D721Med (cell line): ENCODE results near the gene LRP2.

Experiments
- DNase-seq: peaks from one replicate; pipeline ENCODE4 v3.0.0; 2011; ENCODE audit warnings: low spot score; ENCODE audit not compliant: insufficient read length
- FAIRE-seq: peaks from 2 replicates; lab custom pipeline; 2011; peaks lifted over from hg19 to GRCh38; lab: Jason Lieb, UNC
- CTCF ChIP-seq: IDR thresholded peaks from 2 replicates; pipeline ENCODE4 v1.5.1; 2012; ENCODE audit warnings: mild to moderate bottlenecking, control low read depth; ENCODE audit not compliant: insufficient read depth; ENCODE audit errors: missing control alignments

Gene LRP2

DNA sequence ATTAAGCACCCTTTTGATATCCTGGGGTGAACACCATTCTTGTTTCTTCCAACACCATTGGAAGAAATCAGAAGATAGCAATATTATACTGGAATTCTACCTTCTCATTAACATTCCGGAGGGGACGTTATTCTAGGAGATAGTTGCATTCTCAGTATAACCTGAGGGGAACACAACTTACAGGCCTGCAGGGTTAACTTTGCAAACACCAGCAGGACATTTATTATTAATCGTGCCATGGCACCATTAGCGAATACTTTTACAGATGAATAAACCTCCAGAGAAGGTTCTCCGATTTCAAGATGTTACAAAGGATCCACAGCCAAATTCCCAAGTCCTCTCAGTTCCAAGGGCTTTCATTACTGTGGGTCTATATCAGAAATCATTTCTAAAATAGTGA, 184.0 kb downstream of the LRP2 start:
- FAIRE-seq, result no peak
- no peak for DNase-seq
- no peak for TF ChIP-seq CTCF

DNA sequence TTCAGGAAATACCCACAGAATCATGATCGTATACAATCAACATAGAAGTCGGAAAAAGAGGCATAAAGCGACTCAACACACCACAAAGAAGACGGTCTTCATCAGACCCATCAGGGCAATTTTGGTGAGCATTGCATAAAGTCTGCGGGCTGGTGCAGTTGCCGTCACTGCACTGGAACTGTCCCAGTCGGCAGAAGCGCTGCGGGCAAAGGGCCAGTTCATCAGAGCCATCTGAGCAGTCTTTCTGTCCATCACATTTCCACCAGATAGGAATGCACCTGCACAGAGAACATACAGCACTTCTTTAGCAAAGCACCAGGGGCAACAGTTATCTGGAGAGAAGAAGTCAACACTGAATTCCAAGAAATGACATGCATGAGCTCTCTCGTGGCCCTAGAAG, 187.2 kb downstream of the LRP2 start:
- FAIRE-seq, result no peak
- no peak for TF ChIP-seq CTCF
- DNase-seq, result no peak

DNA sequence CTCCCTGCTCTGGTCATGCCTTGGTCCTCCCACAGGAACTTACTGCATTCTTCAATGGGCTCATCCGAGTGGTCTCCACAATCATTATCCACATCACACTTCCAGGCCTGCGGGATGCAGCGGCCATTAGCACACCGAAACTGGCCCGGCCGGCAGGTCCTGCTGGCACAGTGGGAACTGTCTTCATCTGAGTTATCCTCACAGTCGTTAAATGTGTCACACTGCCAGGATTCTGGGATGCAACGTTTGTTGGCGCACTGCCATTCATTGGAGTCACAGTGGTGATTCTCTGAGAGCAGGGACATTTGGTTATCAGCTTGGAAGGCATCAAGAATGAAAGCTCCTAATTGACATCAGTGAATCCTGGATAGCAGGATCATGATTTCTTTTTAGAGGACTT, 188.5 kb downstream of the LRP2 start:
- FAIRE-seq, result no peak
- no peak for TF ChIP-seq CTCF

GRCh38 chr2:169172914-169173313, 189.4 kb downstream of the LRP2 start:
- no peak for TF ChIP-seq CTCF
- FAIRE-seq (no peak), DNase-seq (no peak)

More for the DNA sequence above, 188.5 kb downstream of the LRP2 start:
- DNase-seq, result no peak

- no peak for TF ChIP-seq CTCF
These were observed 190.1 kb downstream of the LRP2 start for GRCh38 chr2:169172151-169172735.

DNA sequence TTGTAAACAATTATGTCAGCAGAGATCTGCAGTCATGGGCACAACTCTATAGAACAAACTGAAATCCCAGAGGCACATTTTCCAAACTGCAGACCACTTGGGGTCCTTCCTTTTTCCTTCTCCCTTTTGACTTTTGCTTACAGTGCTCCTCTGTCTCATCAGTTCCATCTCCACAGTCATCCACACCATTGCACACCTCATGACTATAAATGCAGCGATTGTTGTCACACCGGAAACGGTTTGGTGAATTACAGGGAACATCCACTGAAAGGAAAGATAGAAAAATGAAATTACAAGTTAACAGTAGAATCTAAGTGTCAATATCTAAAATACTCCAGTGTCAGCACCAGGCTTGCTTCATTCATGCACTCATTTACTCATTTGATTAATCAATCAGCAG, 196.5 kb downstream of the LRP2 start:
- DNase-seq (no peak), FAIRE-seq (no peak)
- TF ChIP-seq CTCF, result no peak

More at GRCh38 chr2:169172151-169172735, 190.1 kb downstream of the LRP2 start:
- DNase-seq, result no peak
- no peak for FAIRE-seq

DNA sequence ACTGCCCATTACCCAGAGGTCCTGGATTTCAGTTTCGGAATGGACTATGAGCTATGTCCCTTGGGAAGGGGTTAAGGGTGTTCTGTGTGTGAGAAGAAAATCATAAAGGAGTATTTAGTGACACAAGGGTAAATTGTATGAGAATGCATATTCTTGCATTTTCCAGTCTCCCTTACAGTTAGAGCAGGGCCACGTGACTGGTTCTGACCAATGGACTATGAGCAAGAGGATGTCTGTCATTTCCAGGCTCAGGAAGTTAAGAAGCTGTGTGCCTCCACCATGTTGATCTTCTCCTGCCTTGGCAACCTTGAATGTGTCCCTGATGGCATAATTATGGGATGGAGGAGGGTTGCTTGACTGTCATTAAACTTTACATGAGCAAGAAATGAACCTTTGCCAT, 198.0 kb downstream of the LRP2 start:
- DNase-seq (no peak), FAIRE-seq (no peak)
- no peak for TF ChIP-seq CTCF
